Neural cell (in vitro differentiated cells): Measurements from ENCODE around the gene PPM1H. TPM values are rescaled to one million over a fixed set of nuclear protein-coding genes. Genes with fewer than 3 reads are reported as not detected.

Experiments
- H2AFZ ChIP-seq: fragments of 200-600, 300-800 bp; sonication (generic), shearing (Covaris generic); 2 replicates; pipeline ENCODE4 v1.6.0; 2014; ENCODE audit warnings: low read depth, mild to moderate bottlenecking, antibody characterized with exemption, low read length, moderate library complexity
- H3F3A ChIP-seq: fragments of 200-600 bp; shearing (Covaris generic); 2 replicates; pipeline ENCODE4 v1.6.1; 2016; ENCODE audit warnings: mild to moderate bottlenecking, moderate library complexity, mixed read lengths, antibody characterized with exemption, low read length; ENCODE audit not compliant: insufficient read depth, poor library complexity, severe bottlenecking
- H3K27ac ChIP-seq: fragments of 200-600, 300-800 bp; sonication (generic), shearing (Covaris generic); 2 replicates; pipeline ENCODE4 v1.5.1; 2014; ENCODE audit warnings: mild to moderate bottlenecking, low read length, moderate library complexity
- H3K27me3 ChIP-seq: fragments of 300-800, 200-600 bp; sonication (generic), shearing (Covaris generic); 2 replicates; pipeline ENCODE4 v1.6.0; 2014; ENCODE audit warnings: mild to moderate bottlenecking, low read depth, low read length, moderate library complexity; ENCODE audit not compliant: insufficient read depth
- H3K36me3 ChIP-seq: fragments of 300-800, 200-600 bp; sonication (generic), shearing (Covaris generic); 2 replicates; pipeline ENCODE4 v1.5.1; 2014; ENCODE audit warnings: mild to moderate bottlenecking, antibody characterized with exemption, low read length, moderate library complexity; ENCODE audit not compliant: insufficient read depth
- H3K4me2 ChIP-seq: fragments of 300-800, 200-600 bp; sonication (generic), shearing (Covaris generic); 2 replicates; pipeline ENCODE4 v1.6.0; 2014; ENCODE audit warnings: mild to moderate bottlenecking, low read length
- H3K4me3 ChIP-seq: fragments of 300-800, 200-600 bp; sonication (generic), shearing (Covaris generic); 2 replicates; pipeline ENCODE4 v1.5.1; 2014; ENCODE audit warnings: mild to moderate bottlenecking, low read length, moderate library complexity
- H3K79me2 ChIP-seq: fragments of 200-600 bp; shearing (Covaris generic); replicated peaks from 2 replicates; pipeline ENCODE4 v1.6.0; 2014; ENCODE audit warnings: mild to moderate bottlenecking, low read length, moderate library complexity; ENCODE audit not compliant: insufficient read depth
- H3K9ac ChIP-seq: fragments of 300-800, 200-600 bp; sonication (generic), shearing (Covaris generic); 2 replicates; pipeline ENCODE4 v1.6.1; 2016; ENCODE audit warnings: mild to moderate bottlenecking, low read length, mixed read lengths
- H3K9me2 ChIP-seq: fragments of 200-600 bp; shearing (Covaris generic); 2 replicates; pipeline ENCODE4 v1.6.1; 2016; ENCODE audit warnings: mild to moderate bottlenecking, low read length, mixed read lengths; ENCODE audit not compliant: insufficient read depth
- H3K9me3 ChIP-seq: fragments of 200-600, 300-800 bp; sonication (generic), shearing (Covaris generic); 2 replicates; pipeline ENCODE4 v1.6.1; 2016; ENCODE audit warnings: mild to moderate bottlenecking, mixed run types, low read length, moderate library complexity, mixed read lengths
- H4K20me1 ChIP-seq: fragments of 200-600 bp; shearing (Covaris generic); 2 replicates; pipeline ENCODE4 v1.6.1; 2016; ENCODE audit warnings: mild to moderate bottlenecking, mixed run types; ENCODE audit not compliant: insufficient read depth
- CTCF ChIP-seq: fragments of 450-650 bp; IDR thresholded peaks from 2 replicates; pipeline ENCODE4 v1.5.1; 2014; ENCODE audit warnings: antibody characterized with exemption, mild to moderate bottlenecking, moderate library complexity; ENCODE audit not compliant: poor library complexity, severe bottlenecking
- EP300 ChIP-seq: fragments of 450-650 bp; conservative IDR thresholded peaks from 2 replicates; pipeline ENCODE4 v1.6.1; 2014; ENCODE audit warnings: antibody characterized with exemption, mild to moderate bottlenecking, moderate library complexity; ENCODE audit not compliant: poor library complexity, severe bottlenecking
- EZH2 ChIP-seq: fragments of 200-600, 300-800 bp; shearing (Covaris generic), sonication (generic); IDR thresholded peaks from 2 replicates; pipeline ENCODE4 v1.6.1; 2014; ENCODE audit warnings: antibody characterized with exemption, low read length, borderline replicate concordance, mild to moderate bottlenecking; ENCODE audit not compliant: insufficient read depth, poor library complexity, severe bottlenecking
- MXI1 ChIP-seq: fragments of 450-650 bp; conservative IDR thresholded peaks from 2 replicates; pipeline ENCODE4 v1.6.1; 2014; ENCODE audit warnings: antibody characterized with exemption, mild to moderate bottlenecking; ENCODE audit not compliant: poor library complexity, severe bottlenecking
- POLR2AphosphoS5 ChIP-seq: IDR thresholded peaks from 2 replicates; pipeline ENCODE4 v1.6.1; 2012
- RAD21 ChIP-seq: fragments of 450-650 bp; conservative IDR thresholded peaks from 2 replicates; pipeline ENCODE4 v1.6.1; 2014; ENCODE audit warnings: antibody characterized with exemption, mild to moderate bottlenecking, moderate library complexity
- REST ChIP-seq: IDR thresholded peaks from 2 replicates; pipeline ENCODE4 v1.6.1; 2012; ENCODE audit warnings: borderline replicate concordance
- SMC3 ChIP-seq: fragments of 450-650 bp; conservative IDR thresholded peaks from 2 replicates; pipeline ENCODE4 v1.6.1; 2014; ENCODE audit warnings: antibody characterized with exemption, mild to moderate bottlenecking, moderate library complexity; ENCODE audit not compliant: poor library complexity
- TAF1 ChIP-seq: IDR thresholded peaks from 2 replicates; pipeline ENCODE4 v1.6.1; 2012; ENCODE audit warnings: low read depth
- polyA plus RNA-seq: library from polyadenylated mRNA; depleted of rRNA; stranded (reverse); fragments of >200 nt; gene quantifications from 2 replicates; pipeline ENCODE4 v1.2.3, GENCODE V29; 2014

PPM1H gene
- polyA plus RNA-seq, 1 donor from 2014 or later, result 3.9 TPM

DNA sequence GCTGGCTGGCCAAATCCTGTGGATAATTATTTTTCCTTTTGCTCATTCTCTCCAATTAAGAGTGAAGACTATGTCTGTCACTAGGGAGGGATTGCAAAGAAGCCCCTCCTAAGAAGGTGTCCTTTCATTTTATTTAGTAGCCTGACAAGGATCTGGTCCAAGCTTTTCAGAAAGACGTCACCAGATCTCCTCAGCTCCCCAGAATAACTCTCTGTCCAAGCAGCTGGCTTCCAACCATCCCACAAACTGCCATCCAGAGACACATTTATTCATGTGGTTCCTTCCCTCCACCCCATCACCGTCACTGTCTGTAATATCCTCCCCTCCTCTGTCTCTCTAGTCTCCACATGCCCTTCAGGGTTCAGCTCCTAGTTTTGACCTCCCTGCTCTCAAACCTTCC is 69.9 kb downstream of the PPM1H start:
- no peak overlapping the region for H3K27ac ChIP-seq
- H3K36me3 ChIP-seq, result no peaks in the 10 kb centered on the region
- no peaks in the 10 kb centered on the region for H4K20me1 ChIP-seq
- H3K9ac ChIP-seq, result no peak overlapping the region
- H3K9me2 ChIP-seq, result no peaks in the 10 kb centered on the region
- H3K4me3 ChIP-seq, result no peak overlapping the region
- no peaks in the 10 kb centered on the region for H3K9me3 ChIP-seq
- no peaks in the 10 kb centered on the region for H3K27me3 ChIP-seq
- no peaks in the 10 kb centered on the region for H3F3A ChIP-seq
- H3K79me2 ChIP-seq, result no peaks in the 10 kb centered on the region
- TF ChIP-seq SMC3 (no peak), POLR2AphosphoS5 (no peak), EP300 (no peak), CTCF (no peak)
- no peak overlapping the region for H2AFZ ChIP-seq
- no peak overlapping the region for H3K4me2 ChIP-seq

GRCh38 chr12:62862259-62862881 is 72.6 kb downstream of the PPM1H start:
- Histone ChIP-seq H3K27ac (no peak overlapping the region), H3K9ac (no peak overlapping the region), H3K4me3 (no peak overlapping the region), H3K4me2 (no peak overlapping the region), H4K20me1 (no peaks in the 10 kb centered on the region), H3K36me3 (no peaks in the 10 kb centered on the region), H2AFZ (no peak overlapping the region), H3K9me2 (no peaks in the 10 kb centered on the region), H3F3A (no peaks in the 10 kb centered on the region), H3K27me3 (no peaks in the 10 kb centered on the region), H3K79me2 (no peaks in the 10 kb centered on the region), H3K9me3 (no peaks in the 10 kb centered on the region)
- TF ChIP-seq MXI1, result no peak
- no peak for TF ChIP-seq POLR2AphosphoS5
- TF ChIP-seq TAF1, result no peak
- no peak for TF ChIP-seq SMC3
- no peak for TF ChIP-seq REST
- no peak for TF ChIP-seq RAD21
- TF ChIP-seq EP300, result no peak
- TF ChIP-seq EZH2, result no peak
